HepG2 (cell line): ENCODE results near the gene TAOK3.

Source experiments
- FOXK2 ChIP-seq: fragments of 450-650 bp; IDR thresholded peaks from 2 replicates; pipeline ENCODE4 v1.6.1; 2016
- GABPB1 ChIP-seq: IDR thresholded peaks from 2 replicates; pipeline ENCODE4 v1.6.1; 2016; ENCODE audit warnings: mild to moderate bottlenecking, missing genetic modification reagents, moderate library complexity, missing compliant biosample characterization
- HNF4G ChIP-seq, 2 experiments: sonication (generic) in 1 of 2; formaldehyde crosslinking in 1 of 2; IDR thresholded peaks; 2 replicates each; pipeline versions ENCODE4 v1.4.0 to v1.6.1; 2011 to 2020; ENCODE audit warnings: borderline replicate concordance in 2 of 2, low read depth in 2 of 2, mild to moderate bottlenecking in 2 of 2, low read length in 1 of 2, missing genetic modification reagents in 1 of 2, moderate library complexity in 1 of 2
- NCOR1 ChIP-seq: fragments of 200-600 bp; sonication (generic); IDR thresholded peaks from 2 replicates; pipeline ENCODE4 v1.7.0; 2017; ENCODE audit warnings: antibody characterized with exemption, low read length, borderline replicate concordance
- NR1H2 ChIP-seq: sonication (generic); formaldehyde crosslinking; IDR thresholded peaks from 2 replicates; pipeline ENCODE4 v1.8.1; 2022; ENCODE audit warnings: low read depth, missing genetic modification reagents, borderline replicate concordance
- RFX5 ChIP-seq: IDR thresholded peaks from 2 replicates; pipeline ENCODE4 v1.6.1; 2011; ENCODE audit warnings: low read depth, low read length, improper control_type of control experiment
- TBL1XR1 ChIP-seq: fragments of 150-350 bp; IDR thresholded peaks from 2 replicates; pipeline ENCODE4 v1.6.1; 2014; ENCODE audit warnings: borderline replicate concordance, low read length; ENCODE audit not compliant: partially characterized antibody
- XRCC5 ChIP-seq: fragments of 200-400 bp; formaldehyde crosslinking; optimal IDR thresholded peaks from 2 replicates; pipeline ENCODE3; 2017; ENCODE audit warnings: mild to moderate bottlenecking, low read length
- ZFP36 ChIP-seq: fragments of 150-350 bp; IDR thresholded peaks from 2 replicates; pipeline ENCODE4 v1.6.1; 2018; ENCODE audit warnings: borderline replicate concordance, low read length, low read depth; ENCODE audit not compliant: partially characterized antibody
- ZNF33A ChIP-seq: sonication (generic); formaldehyde crosslinking; IDR thresholded peaks from 2 replicates; pipeline ENCODE4 v1.5.1; 2020; ENCODE audit warnings: missing genetic modification reagents, mild to moderate bottlenecking, moderate library complexity, borderline replicate concordance
- TF ChIP-seq, protein P1 (sequence below): sonication (generic); formaldehyde crosslinking; IDR thresholded peaks from 2 replicates; pipeline ENCODE4 v1.5.0; 2020; ENCODE audit warnings: mild to moderate bottlenecking, missing genetic modification reagents, moderate library complexity
- TF ChIP-seq, protein P2 (sequence below): sonication (generic); formaldehyde crosslinking; IDR thresholded peaks from 2 replicates; pipeline ENCODE4 v1.5.1; 2020; ENCODE audit warnings: missing genetic modification reagents, mild to moderate bottlenecking, borderline replicate concordance
- TF ChIP-seq, protein P3 (sequence below): sonication (generic); formaldehyde crosslinking; IDR thresholded peaks from 2 replicates; pipeline ENCODE4 v1.5.0; 2020; ENCODE audit warnings: missing genetic modification reagents, mild to moderate bottlenecking, borderline replicate concordance
- TF ChIP-seq, protein P4 (sequence below): sonication (generic); formaldehyde crosslinking; IDR thresholded peaks from 2 replicates; pipeline ENCODE4 v1.4.0; 2020; ENCODE audit warnings: missing genetic modification reagents, borderline replicate concordance

DNA sequence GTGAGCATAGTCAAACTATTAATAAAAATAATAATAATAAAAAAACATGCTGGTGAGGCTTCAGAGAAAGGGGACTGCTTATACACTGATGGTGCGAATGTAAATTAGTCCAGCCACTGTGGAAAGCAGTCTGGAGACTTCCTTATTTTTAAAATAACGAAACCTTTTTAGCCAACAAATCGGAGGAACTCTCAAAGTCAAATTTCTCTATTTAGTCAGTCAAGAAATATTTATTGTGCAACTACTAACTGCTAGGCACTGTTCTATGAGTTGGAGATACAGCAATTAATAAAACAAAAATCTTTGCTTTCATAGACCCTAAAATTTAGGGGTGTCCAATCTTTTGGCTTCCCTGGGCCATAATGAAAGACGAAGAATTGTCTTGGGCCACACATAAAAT is 10.8 kb downstream of the TAOK3 start:
- TF ChIP-seq ZNF33A (CRISPR knock-in tag): no peak
- TF ChIP-seq, protein P1, sequence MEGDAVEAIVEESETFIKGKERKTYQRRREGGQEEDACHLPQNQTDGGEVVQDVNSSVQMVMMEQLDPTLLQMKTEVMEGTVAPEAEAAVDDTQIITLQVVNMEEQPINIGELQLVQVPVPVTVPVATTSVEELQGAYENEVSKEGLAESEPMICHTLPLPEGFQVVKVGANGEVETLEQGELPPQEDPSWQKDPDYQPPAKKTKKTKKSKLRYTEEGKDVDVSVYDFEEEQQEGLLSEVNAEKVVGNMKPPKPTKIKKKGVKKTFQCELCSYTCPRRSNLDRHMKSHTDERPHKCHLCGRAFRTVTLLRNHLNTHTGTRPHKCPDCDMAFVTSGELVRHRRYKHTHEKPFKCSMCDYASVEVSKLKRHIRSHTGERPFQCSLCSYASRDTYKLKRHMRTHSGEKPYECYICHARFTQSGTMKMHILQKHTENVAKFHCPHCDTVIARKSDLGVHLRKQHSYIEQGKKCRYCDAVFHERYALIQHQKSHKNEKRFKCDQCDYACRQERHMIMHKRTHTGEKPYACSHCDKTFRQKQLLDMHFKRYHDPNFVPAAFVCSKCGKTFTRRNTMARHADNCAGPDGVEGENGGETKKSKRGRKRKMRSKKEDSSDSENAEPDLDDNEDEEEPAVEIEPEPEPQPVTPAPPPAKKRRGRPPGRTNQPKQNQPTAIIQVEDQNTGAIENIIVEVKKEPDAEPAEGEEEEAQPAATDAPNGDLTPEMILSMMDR (CRISPR knock-in tag): no peak
- no peak for TF ChIP-seq NR1H2 (CRISPR knock-in tag)
- TF ChIP-seq, protein P2, sequence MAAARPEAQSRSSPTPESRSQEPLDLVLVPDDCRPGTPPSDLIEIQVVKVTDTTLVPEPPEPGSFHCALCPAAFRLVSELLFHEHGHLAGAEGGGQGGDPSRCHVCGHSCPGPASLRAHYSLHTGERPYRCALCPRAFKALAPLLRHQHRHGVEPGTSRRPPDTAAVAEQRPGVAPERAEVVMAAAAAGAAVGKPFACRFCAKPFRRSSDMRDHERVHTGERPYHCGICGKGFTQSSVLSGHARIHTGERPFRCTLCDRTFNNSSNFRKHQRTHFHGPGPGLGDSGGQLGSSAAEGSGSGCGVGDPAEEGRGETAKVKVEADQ (CRISPR knock-in tag): no peak
- no peak for TF ChIP-seq XRCC5
- TF ChIP-seq, protein P3, sequence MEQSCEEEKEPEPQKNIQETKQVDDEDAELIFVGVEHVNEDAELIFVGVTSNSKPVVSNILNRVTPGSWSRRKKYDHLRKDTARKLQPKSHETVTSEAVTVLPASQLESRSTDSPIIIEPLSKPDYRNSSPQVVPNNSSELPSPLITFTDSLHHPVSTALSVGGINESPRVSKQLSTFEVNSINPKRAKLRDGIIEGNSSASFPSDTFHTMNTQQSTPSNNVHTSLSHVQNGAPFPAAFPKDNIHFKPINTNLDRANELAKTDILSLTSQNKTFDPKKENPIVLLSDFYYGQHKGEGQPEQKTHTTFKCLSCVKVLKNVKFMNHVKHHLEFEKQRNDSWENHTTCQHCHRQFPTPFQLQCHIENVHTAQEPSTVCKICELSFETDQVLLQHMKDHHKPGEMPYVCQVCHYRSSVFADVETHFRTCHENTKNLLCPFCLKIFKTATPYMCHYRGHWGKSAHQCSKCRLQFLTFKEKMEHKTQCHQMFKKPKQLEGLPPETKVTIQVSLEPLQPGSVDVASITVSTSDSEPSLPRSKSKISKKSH (CRISPR knock-in tag): no peak
- no peak for TF ChIP-seq TBL1XR1
- TF ChIP-seq FOXK2: no peak
- TF ChIP-seq GABPB1 (CRISPR knock-in tag): no peak
- TF ChIP-seq HNF4G (IDR thresholded peaks at IDR 0.05; ENCODE audit: borderline replicate concordance, low read depth, low read length): no peak
- TF ChIP-seq HNF4G (CRISPR knock-in tag; IDR thresholded peaks at IDR 0.05; ENCODE audit: borderline replicate concordance, low read depth): no peak
- TF ChIP-seq RFX5: no peak
- TF ChIP-seq, protein P4, sequence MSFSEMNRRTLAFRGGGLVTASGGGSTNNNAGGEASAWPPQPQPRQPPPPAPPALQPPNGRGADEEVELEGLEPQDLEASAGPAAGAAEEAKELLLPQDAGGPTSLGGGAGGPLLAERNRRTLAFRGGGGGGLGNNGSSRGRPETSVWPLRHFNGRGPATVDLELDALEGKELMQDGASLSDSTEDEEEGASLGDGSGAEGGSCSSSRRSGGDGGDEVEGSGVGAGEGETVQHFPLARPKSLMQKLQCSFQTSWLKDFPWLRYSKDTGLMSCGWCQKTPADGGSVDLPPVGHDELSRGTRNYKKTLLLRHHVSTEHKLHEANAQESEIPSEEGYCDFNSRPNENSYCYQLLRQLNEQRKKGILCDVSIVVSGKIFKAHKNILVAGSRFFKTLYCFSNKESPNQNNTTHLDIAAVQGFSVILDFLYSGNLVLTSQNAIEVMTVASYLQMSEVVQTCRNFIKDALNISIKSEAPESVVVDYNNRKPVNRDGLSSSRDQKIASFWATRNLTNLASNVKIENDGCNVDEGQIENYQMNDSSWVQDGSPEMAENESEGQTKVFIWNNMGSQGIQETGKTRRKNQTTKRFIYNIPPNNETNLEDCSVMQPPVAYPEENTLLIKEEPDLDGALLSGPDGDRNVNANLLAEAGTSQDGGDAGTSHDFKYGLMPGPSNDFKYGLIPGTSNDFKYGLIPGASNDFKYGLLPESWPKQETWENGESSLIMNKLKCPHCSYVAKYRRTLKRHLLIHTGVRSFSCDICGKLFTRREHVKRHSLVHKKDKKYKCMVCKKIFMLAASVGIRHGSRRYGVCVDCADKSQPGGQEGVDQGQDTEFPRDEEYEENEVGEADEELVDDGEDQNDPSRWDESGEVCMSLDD (CRISPR knock-in tag): no peak
- no peak for TF ChIP-seq NCOR1
- TF ChIP-seq ZFP36: no peak
